ENCODE results near the gene CNP. TPM values are rescaled to one million over a fixed set of nuclear protein-coding genes. Genes with fewer than 3 reads are reported as not detected.

Gene CNP
- total RNA-seq, 1 experiment from 2014 or later: 78.5 TPM

DNA sequence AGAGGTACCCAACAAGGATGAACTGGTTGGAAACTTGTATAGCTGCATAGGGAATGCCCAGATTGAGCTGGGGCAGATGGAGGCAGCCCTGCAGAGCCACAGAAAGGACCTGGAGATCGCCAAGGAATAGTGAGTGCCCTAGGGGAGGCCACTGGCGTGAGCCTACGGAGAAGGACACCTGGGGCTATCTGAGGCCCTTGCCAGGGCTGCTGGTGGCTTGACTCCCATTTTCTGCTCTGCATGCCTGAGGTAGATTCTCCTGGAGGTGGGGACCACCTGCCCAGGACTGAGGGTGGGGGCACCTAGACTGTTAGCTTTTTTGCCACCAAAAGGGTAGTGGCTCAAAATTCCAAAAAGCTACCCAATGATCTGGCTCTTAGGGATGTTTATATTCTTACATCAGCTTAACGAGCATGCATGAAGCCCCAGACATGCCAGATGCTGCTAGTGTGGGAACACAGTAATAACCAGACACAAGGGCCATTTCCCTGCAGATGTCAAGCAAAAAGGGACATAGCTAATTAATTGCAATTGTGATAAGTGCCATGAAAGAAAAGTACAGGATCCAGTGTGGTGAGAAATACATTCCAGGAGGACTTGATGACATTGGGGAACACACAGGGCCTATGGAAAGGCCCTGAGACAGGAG is 27.4 kb upstream of the CNP start:
- Histone ChIP-seq H4K8ac (replicated peaks; ENCODE audit: insufficient read length, low read depth, low read length) (no peak overlapping the region), H2BK12ac (ENCODE audit: insufficient read length, low read depth, low read length) (no peak overlapping the region), H4K91ac (ENCODE audit: insufficient read length, low read depth, low read length) (no peak overlapping the region), H3K27me3 (ENCODE audit: insufficient read depth, low read length) (no peaks in the 10 kb centered on the region), H3K14ac (ENCODE audit: insufficient read depth, low read length) (no peak overlapping the region), H3K4ac (ENCODE audit: low read depth, low read length) (no peak overlapping the region), H2AFZ (ENCODE audit: low read length) (no peak overlapping the region), H2BK20ac (ENCODE audit: low read depth, low read length, poor library complexity, severe bottlenecking) (no peak overlapping the region), H4K20me1 (ENCODE audit: control insufficient read depth, insufficient read depth, insufficient read length) (no peaks in the 10 kb centered on the region), H3K4me2 (ENCODE audit: insufficient read depth, insufficient read length, low read length) (no peak overlapping the region), H2AK5ac (ENCODE audit: insufficient read length, low read length) (no peak overlapping the region), H3K9ac (ENCODE audit: extremely low read depth, insufficient read length, low read length) (no peak overlapping the region), H3K27ac (ENCODE audit: insufficient read length, low read depth, low read length) (no peak overlapping the region), H2BK15ac (ENCODE audit: low read depth, low read length) (no peak overlapping the region), H3K18ac (ENCODE audit: insufficient read length, low read depth, low read length) (no peak overlapping the region), H3K79me2 (ENCODE audit: insufficient read depth, low read length) (no peaks in the 10 kb centered on the region), H2BK5ac (ENCODE audit: insufficient read length, low read length) (no peak overlapping the region), H3K23ac (ENCODE audit: insufficient read length, low read depth, low read length) (no peak overlapping the region), H3T11ph (ENCODE audit: low read length) (no peak overlapping the region), H3K56ac (ENCODE audit: insufficient read length, low read depth, low read length) (no peak overlapping the region), H3K79me1 (ENCODE audit: insufficient read depth, low read depth, low read length, poor library complexity, severe bottlenecking) (no peaks in the 10 kb centered on the region), H3K9me3 (ENCODE audit: control insufficient read depth, low read depth, low read length) (no peaks in the 10 kb centered on the region), H3K4me1 (ENCODE audit: insufficient read depth, low read length) (no peaks in the 10 kb centered on the region), H2BK120ac (ENCODE audit: low read depth, low read length, poor library complexity, severe bottlenecking) (no peak overlapping the region), H3K23me2 (ENCODE audit: insufficient read length, low read depth, low read length, poor library complexity, severe bottlenecking) (no peaks in the 10 kb centered on the region), H4K5ac (ENCODE audit: insufficient read length, low read depth, low read length) (no peak overlapping the region)
- Mint-ChIP-seq H3K27ac (peak overlapping the region in 1 of 3 experiments; percentile 49; a peak in 1 of 7 replicates), H3K36me3 (ENCODE audit: insufficient read depth in 1 of 3, low read depth in 3 of 3) (peaks cover 0 to 3% (median 0%) of the 10 kb centered on the region in 3 experiments; a peak in 1 of 7 replicates), H3K4me3 (no peak overlapping the region), H3K9me3 (no peaks in the 10 kb centered on the region; a peak in 1 of 5 replicates), H3K27me3 (ENCODE audit: low read depth) (no peaks in the 10 kb centered on the region), H3K4me1 (peaks cover 3 to 8% of the 10 kb centered on the region in 2 experiments; a peak in 3 of 4 replicates)
- WGBS (ENCODE audit: extremely low coverage, insufficient read length, low lambda C conversion rate): no CpG with 5 or more reads among the region's 4 CpGs
- TF ChIP-seq, protein P1, sequence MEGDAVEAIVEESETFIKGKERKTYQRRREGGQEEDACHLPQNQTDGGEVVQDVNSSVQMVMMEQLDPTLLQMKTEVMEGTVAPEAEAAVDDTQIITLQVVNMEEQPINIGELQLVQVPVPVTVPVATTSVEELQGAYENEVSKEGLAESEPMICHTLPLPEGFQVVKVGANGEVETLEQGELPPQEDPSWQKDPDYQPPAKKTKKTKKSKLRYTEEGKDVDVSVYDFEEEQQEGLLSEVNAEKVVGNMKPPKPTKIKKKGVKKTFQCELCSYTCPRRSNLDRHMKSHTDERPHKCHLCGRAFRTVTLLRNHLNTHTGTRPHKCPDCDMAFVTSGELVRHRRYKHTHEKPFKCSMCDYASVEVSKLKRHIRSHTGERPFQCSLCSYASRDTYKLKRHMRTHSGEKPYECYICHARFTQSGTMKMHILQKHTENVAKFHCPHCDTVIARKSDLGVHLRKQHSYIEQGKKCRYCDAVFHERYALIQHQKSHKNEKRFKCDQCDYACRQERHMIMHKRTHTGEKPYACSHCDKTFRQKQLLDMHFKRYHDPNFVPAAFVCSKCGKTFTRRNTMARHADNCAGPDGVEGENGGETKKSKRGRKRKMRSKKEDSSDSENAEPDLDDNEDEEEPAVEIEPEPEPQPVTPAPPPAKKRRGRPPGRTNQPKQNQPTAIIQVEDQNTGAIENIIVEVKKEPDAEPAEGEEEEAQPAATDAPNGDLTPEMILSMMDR (conservative IDR thresholded peaks at IDR 0.05): no peak
- no peak for DNase-seq
